GM13976 (cell line): ENCODE data around the gene HS3ST4.

Experiments
- DNase-seq: peaks from one replicate; pipeline ENCODE4 v3.0.0; 2012; ENCODE audit warnings: low spot score
- in situ Hi-C: fragments of 300-500 bp; cut with MboI; formaldehyde crosslinking; loops from one replicate; pipeline ENCODE4 v1.12.0; 2022; ENCODE audit warnings: low sequenced_read_pairs, mixed read lengths, inconsistent platforms; ENCODE audit not compliant: unreplicated experiment
- TF ChIP-seq, protein P1 (sequence below): IDR thresholded peaks from 2 replicates; pipeline ENCODE4 v1.5.1; 2012; ENCODE audit warnings: borderline replicate concordance, mild to moderate bottlenecking; ENCODE audit not compliant: insufficient read depth; ENCODE audit errors: extremely low read depth, missing control alignments, control extremely low read depth

The HS3ST4 gene

DNA sequence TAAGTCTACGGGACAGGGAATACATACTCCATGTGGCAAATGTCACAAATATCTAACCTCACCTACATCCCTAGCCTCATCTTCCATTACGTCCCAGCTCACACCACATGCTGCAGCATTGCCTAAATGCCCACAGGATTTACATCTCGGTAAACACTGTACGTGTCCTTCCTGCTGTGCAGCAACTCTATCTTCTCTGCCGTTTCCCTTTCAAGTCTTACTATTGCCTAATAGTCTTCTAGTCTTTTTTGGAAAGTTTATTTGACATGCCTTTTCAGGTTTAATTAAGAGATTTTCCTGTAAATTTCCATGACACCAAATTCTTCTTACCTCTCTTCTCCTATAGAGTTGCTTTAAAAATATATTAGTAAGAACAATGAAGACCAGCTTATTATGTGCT is 120.5 kb downstream of the HS3ST4 start:
- TF ChIP-seq, protein P1, sequence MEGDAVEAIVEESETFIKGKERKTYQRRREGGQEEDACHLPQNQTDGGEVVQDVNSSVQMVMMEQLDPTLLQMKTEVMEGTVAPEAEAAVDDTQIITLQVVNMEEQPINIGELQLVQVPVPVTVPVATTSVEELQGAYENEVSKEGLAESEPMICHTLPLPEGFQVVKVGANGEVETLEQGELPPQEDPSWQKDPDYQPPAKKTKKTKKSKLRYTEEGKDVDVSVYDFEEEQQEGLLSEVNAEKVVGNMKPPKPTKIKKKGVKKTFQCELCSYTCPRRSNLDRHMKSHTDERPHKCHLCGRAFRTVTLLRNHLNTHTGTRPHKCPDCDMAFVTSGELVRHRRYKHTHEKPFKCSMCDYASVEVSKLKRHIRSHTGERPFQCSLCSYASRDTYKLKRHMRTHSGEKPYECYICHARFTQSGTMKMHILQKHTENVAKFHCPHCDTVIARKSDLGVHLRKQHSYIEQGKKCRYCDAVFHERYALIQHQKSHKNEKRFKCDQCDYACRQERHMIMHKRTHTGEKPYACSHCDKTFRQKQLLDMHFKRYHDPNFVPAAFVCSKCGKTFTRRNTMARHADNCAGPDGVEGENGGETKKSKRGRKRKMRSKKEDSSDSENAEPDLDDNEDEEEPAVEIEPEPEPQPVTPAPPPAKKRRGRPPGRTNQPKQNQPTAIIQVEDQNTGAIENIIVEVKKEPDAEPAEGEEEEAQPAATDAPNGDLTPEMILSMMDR = no peak
- in situ Hi-C loops = no loop called here
- no peak for DNase-seq

DNA sequence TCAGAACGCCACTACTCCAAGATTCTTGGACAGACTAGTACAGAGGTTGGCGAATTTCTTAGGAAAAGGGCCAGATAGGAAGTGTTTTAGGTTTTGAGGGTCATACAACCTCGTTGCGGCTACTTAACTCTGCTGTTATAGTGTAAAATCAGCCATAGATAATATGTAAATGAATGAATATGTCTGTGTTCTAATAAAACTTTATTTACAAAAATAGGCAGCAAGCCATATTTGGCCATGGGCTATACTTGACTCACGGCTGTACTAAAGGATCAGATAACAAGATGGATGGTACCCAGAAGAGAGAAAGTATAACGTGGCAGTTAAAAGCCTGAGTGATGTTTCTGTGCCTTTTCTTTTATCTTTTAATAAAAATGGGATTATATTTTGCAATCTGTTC is 125.5 kb downstream of the HS3ST4 start:
- TF ChIP-seq, protein P1 = no peak
- in situ Hi-C loops = no loop called here
- no peak for DNase-seq

DNA sequence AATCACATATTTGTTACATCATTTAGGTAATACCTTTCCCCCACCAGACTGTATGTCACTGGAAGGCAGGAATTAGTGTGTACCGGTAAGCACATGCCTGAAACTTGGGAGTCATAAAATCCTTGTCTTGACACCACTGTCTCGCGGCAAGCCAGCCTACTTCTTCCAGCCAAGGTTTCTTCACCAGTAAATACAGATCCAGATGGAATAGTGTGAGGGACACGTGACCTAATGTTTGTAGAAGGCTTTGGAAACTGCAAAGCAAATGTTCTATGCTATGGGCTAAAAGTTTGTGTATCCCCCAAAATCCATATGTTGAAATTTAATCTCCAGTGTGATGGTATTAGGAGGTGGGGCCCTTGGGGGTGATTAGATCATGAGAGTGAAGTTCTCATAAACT is 126.1 kb downstream of the HS3ST4 start:
- TF ChIP-seq, protein P1 = no peak
- DNase-seq = no peak
- in situ Hi-C loops = no loop called here

DNA sequence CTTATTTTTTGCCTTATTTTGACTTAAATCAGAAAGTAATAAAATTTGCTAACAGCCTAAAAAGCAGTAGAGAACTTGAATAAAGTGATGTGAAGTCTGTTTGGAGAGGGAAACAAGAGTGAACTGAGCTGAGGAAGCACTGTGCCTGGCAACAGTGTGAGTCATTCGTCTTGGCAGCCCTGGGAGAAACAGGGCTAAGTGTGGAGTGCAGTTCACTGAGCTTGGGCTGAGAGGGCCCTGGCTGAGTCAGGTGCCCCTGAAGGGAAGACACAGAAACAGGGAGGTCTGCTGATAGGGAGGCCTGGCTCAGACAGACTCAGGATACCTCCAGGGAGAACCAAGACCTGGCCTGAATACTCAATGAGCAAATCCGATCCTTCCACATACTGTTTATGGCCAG is 132.1 kb downstream of the HS3ST4 start:
- no peak for DNase-seq
- TF ChIP-seq, protein P1 = no peak
- in situ Hi-C loops = no loop called here

DNA sequence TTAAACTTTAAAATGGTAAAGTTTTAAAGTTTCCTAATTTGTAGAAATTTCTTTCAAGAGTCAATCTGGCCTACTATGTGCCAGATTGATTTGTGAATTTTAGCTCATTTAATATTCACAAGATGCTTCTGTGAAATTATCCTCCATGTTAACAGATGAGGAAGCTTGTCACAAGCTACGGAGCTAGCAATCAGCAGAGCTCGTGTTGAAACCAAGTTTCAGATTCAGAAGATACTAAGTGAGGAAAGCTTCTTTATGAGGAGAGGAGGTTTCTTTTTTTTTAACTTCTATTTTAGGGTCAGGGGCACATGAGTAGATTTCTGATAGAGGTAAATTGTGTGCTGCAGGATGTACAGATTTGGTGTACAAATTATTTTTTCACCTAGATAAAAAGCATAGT is 135.9 kb downstream of the HS3ST4 start:
- DNase-seq = no peak
- in situ Hi-C loops = loop anchor here (25.0 kb wide), 2 partner anchors 1285 to 1635 kb away; no protein-coding TSS in a partner anchor
- TF ChIP-seq, protein P1 = no peak

DNA sequence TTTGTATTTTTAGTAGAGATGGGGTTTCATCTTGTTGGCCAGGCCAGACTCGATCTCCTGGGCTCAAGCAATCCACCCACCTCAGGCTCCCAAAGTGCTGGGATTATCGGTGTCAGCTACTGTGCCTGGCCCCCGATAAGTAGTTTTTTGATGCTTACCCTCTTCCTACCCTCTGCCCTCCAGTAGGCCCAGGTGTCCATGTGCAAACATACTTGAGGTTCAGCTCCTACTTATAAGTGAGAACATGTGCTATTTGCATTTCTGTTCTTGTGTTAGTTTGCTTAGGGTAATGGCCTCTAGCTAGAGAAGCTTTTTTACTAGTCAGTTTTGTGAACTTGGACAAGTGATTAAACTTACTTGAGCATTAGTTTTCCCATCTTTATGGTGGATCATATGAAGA is 136.8 kb downstream of the HS3ST4 start:
- TF ChIP-seq, protein P1 = no peak
- no peak for DNase-seq
- in situ Hi-C loops = loop anchor here (25.0 kb wide), 2 partner anchors 1284 to 1634 kb away; no protein-coding TSS in a partner anchor

DNA sequence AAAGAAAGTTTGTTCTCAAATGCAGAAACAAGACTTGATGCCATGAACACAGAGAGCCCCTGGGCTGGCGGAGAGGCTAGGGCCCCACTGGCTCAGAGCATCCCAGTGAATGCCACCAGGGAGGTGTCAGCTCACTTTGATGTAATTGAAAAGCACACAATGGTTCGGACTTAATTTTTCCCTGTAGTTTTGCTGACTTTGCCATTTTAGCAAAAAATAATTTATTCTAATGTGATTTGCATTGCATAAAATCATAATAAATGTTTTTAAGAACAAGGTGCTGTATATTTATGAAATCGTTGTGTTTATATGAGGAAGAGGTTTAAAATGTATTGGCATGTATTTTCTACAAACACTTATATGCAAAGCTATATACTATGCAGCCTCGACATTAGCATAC is 140.5 kb downstream of the HS3ST4 start:
- TF ChIP-seq, protein P1 = no peak
- in situ Hi-C loops = loop anchor here (25.0 kb wide), 2 partner anchors 1280 to 1630 kb away; no protein-coding TSS in a partner anchor
- no peak for DNase-seq
